AG20443 (cell line): Measurements from ENCODE around the gene UCN3.
"Not testable (repeated sequence)": the region's sequence is repeated elsewhere in the genome, so short reads cannot be mapped to it uniquely, and the experiment has no call there.

Source experiments
- DNase-seq: peaks from one replicate; pipeline ENCODE4 v3.0.0; 2012; ENCODE audit warnings: low spot score, mixed read lengths

UCN3 gene

DNA sequence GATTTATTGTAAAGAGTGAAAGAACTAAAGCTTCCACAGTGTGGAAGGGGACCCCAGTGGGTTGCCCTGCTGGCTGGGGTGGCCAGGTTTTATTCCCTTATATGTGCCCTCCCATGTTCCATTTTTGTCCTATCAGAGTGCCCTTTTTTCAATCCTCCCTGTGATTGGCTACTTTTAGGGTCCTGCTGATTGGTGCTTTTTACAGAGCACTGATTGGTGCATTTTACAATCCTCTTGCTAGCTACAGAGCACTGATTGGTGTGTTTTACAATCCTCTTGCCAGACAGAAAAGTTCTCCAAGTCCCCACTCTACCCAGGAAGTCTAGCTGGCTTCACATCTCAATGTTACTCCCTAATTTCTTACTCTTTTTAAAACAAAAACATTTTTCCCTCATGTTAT is 46.0 kb downstream of the UCN3 start:
- DNase-seq: not testable (repeated sequence)

DNA sequence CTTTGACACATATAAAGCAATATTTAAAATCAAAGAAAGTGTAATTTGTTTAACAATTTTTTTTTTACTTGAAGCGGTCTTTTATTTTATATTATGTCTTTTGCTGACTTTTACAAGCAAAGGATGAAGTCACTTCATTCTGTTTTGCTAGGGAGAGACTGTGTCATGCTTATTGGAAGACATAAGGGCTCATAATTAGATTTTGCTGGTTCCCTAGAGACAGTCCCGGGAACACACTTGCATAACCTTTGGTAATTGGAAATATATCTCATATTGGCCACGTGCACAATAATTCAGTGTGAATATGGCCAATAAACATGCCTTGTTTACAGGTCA is 47.1 kb downstream of the UCN3 start:
- peak; percentile 12 for DNase-seq

- DNase-seq: peak; percentile 99
Measured at GRCh38 chr10:5412277-5412941, 47.6 kb downstream of the UCN3 start, which contains the start of gene NET1. Gene NET1, plus strand, starts transcription at chr10:5412557. Its CDS starts 136 bp downstream, at chr10:5412693.

DNA sequence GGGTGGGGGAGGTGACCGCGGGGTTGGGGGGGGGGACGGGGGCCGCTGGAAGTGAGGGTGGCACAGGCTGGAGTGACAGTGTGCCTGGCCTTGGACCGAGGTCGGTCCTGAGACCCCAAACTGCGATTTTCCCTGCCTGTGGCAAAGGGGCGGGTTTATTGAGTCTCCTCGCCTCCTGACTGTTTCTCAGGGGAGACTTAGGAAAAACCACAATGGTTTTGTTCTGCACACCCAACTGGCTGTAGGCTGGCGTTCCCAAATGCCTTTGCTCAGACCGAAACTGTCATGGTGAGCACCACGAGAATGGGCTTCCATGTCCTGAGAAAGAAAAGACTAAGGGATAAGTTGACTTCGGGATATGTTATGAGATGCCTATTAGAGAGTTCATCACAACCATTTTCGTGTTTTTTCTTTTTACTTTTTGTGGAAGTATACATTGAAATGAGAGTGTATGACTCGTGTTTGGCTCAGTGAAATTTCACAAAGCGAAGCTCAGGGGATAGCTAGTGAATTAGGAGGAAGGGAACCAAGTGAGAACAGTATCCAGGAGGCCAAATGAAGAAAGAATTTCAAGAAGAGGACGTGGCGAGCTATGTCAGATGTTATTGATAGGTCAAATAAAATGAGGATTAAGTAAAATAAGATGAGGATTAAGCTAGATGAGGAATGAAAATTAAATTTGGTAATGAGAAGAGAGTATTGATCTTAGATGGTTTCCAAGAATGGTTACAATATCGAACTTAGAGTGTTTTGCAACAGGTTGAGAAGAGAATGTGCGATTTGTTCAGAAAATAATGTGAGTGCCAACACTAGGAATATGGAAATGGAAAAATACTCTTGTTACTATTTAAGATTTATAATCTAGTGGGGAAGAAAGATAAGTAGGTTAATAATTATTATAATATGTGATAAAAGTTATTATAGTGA is 48.5 kb downstream of the UCN3 start:
- DNase-seq: peak; percentile 56

DNA sequence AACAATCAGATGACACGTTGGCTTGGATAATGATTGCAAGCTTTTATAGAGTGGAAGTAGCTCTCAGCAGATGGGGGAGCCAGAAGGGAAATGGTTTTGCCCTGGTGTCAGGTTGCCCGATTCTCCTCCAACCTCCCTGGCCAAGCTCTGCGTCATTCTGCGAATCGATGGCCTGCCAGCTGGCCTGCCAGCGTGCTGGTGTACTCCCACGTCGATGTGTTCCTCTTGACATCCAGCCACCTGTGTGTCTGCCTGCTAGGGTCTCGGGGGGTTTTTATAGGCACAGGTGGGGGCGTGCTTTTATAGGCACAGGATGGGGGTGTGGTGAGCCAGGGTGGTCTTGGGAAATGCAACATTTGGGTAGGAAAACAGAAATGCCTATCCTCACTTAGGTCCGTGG is 52.2 kb downstream of the UCN3 start:
- DNase-seq: no peak

DNA sequence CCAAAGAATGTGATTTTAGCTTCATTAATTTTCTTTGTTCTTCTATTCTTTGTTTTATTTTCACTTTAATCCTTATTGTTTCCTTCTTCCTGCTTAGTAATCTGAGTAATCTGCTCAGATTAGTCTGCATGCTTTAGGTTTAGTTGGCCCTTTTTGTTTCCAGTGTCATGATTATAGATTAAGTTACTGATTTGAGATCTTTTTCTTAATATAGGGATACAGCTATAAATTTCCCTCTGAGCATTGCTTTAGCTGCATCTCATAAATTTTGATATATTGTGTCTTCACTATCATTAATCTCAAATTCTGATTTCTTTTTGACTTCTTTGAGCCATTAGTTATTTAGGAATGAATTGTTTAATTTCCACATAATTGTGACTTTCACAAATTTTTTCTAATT is 53.8 kb downstream of the UCN3 start:
- DNase-seq: no peak

GRCh38 chr10:5419466-5420094 is 54.8 kb downstream of the UCN3 start:
- DNase-seq: no peak

DNA sequence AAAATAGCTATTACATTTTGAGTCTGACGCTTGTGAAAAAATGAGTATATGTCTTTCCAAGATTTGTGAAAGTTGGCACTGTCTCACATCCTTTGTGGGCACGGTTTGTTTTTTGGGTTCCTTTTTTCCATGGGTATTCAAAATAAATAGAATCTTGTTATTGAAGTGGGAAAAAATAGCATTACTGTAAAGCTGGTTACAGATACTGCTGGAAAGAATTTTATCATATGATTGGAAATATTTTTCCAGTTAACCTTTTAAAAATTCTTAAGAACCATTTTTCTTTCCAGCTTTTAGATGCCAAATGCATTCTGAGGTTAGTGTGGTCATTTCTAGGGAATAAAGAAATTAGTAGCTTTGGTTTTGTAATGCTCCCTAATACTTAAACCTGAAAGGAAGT is 59.0 kb downstream of the UCN3 start:
- no peak for DNase-seq
